Measurements from ENCODE around the gene CD53.
"Not testable (repeated sequence)": the region's sequence is repeated elsewhere in the genome, so short reads cannot be mapped to it uniquely, and the experiment has no call there.

CD53 gene, protein sequence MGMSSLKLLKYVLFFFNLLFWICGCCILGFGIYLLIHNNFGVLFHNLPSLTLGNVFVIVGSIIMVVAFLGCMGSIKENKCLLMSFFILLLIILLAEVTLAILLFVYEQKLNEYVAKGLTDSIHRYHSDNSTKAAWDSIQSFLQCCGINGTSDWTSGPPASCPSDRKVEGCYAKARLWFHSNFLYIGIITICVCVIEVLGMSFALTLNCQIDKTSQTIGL

GRCh38 chr1:110872745-110873720 is at the start of gene CD53:
Gene CD53, plus strand, starts transcription at chr1:110873148. Its CDS starts 18,261 bp downstream, at chr1:110891409.
- DNase-seq (ENCODE audit: insufficient read length, low spot score) (no peak), FAIRE-seq (no peak)

GRCh38 chr1:110824192-110824591 is 48.8 kb upstream of the CD53 start:
- no peak for DNase-seq (ENCODE audit: insufficient read length, low spot score)
- no peak for FAIRE-seq

DNA sequence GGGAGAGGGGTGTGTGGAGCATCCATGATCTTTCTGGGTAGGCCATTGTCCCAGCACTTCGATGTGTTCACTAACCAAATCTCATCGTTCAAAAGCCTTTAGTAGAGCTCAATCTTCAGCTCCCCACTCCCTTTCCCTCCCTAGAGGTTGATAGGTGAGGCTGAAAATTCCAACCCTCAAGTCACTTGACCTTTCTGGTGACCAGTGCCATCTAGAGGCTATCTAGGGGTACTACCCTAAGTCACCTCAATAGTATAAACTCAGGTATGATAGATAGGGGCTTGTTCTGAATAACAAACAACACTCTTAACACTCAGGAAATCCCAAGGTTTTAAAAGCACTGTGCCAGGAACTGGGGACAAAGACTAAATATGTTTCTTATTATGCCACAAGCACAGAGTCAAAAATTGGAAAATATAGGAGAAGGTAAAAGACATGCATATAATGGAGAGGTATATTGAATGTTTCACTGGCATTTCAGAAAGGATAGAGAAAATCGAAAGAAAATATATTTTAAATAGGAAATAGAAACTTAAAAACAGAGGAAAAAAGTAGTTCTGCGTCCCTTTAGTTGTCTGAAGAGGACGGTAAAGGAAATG is 42.9 kb upstream of the CD53 start:
- DNase-seq (ENCODE audit: insufficient read length, low spot score) (no peak), FAIRE-seq (no peak)

GRCh38 chr1:110833779-110834178 is 39.2 kb upstream of the CD53 start:
- DNase-seq (ENCODE audit: insufficient read length, low spot score); FAIRE-seq: not testable (repeated sequence)

GRCh38 chr1:110846861-110847260 is 26.1 kb upstream of the CD53 start:
- DNase-seq (ENCODE audit: insufficient read length, low spot score) (no peak), FAIRE-seq (no peak)

- FAIRE-seq = no peak
- DNase-seq (ENCODE audit: insufficient read length, low spot score) = no peak
Observed at GRCh38 chr1:110850145-110850544, 22.8 kb upstream of the CD53 start.

DNA sequence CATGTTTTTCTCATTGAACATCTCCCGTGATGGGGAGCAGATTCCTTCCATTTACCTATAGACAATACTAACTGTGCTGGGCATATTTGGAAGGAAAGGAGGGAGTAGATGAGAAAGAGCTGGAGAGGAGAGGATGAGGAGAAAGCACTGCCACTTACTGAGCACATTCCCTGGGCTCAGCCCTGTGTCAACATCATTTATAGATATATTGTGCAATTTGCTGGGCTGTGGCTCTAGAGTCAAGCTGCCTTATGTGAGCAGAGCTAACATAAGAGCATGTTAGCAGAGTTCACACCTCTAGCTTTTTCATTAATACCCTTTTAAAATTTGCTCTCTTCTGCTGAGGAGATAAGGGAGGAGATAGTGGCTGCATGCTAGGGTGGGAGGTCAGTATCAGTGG is 22.3 kb upstream of the CD53 start:
- DNase-seq (ENCODE audit: insufficient read length, low spot score) = no peak
- no peak for FAIRE-seq

- DNase-seq (ENCODE audit: insufficient read length, low spot score) (no peak), FAIRE-seq (no peak)
Observed at GRCh38 chr1:110853135-110853534, 19.8 kb upstream of the CD53 start.

GRCh38 chr1:110856410-110856809 is 16.5 kb upstream of the CD53 start:
- DNase-seq (ENCODE audit: insufficient read length, low spot score) (no peak), FAIRE-seq (no peak)

- no peak for FAIRE-seq
Observed at GRCh38 chr1:110857964-110858948, 14.7 kb upstream of the CD53 start.

DNA sequence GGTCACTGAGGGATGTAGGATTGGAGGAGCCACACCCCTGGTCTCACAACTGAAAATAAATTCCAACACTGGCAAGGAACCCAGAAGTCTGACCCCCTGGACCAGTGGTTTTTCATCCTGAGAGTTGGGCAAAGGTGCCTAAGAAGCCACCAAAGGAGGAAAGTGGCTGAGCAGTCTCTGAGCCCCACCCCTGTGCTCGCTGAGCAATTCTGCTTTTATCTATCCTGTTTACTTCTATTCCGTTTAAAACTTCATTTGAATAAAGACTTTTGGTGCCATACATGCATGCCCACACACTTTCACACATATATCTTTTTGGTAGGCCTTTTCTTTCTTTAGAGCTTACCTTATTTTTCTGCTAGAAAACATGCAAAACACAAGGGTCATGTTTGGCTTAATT is 13.9 kb upstream of the CD53 start:
- FAIRE-seq (no peak), DNase-seq (ENCODE audit: insufficient read length, low spot score) (no peak)

More at GRCh38 chr1:110857964-110858948, 14.7 kb upstream of the CD53 start:
- DNase-seq (ENCODE audit: insufficient read length, low spot score) = no peak

DNA sequence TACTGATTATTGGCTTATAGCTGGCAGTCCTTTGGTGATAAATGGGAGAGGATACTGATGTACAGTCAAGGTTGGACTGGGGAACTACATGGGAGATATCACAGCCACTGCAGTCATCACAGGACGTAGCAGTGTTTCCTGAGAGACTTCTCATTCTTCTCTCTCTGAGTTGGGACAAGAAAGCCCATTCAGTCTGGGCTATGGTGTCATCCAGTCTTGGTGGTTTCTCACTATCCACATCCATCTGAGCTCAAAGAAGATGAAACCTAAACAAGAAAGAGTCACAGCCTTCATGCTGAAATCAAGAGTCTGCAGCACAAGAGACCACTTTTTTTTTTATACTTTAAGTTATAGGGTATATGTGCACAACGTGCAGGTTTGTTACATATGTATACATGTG is 12.8 kb upstream of the CD53 start:
- DNase-seq (ENCODE audit: insufficient read length, low spot score) = no peak
- FAIRE-seq = no peak

GRCh38 chr1:110860620-110861019 is 12.3 kb upstream of the CD53 start:
- not testable (repeated sequence) for FAIRE-seq; DNase-seq (ENCODE audit: insufficient read length, low spot score)

DNA sequence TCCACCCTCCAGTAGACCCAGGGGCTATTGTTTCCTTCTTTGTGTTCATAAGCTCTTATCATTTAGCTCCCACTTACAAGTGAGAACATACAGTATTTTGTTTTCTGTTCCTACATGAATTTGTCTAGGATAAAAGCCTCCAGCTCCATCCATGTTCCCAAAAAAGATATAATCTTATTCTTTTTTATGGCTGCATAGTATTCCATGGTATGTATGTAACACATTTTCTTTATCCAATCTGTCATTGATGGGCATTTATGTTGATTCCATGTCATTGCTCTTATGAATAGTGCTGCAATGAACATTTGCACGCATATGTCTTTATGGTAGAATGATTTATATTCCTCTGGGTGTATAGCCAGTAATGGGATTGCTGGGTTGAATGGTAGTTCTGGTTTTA is 11.0 kb upstream of the CD53 start:
- DNase-seq (ENCODE audit: insufficient read length, low spot score); FAIRE-seq: not testable (repeated sequence)

- FAIRE-seq (no peak), DNase-seq (ENCODE audit: insufficient read length, low spot score) (no peak)
Observed at GRCh38 chr1:110864287-110864686, 8.7 kb upstream of the CD53 start.

GRCh38 chr1:110870721-110871388 is 2.1 kb upstream of the CD53 start:
- FAIRE-seq = no peak
- DNase-seq (ENCODE audit: insufficient read length, low spot score) = no peak

DNA sequence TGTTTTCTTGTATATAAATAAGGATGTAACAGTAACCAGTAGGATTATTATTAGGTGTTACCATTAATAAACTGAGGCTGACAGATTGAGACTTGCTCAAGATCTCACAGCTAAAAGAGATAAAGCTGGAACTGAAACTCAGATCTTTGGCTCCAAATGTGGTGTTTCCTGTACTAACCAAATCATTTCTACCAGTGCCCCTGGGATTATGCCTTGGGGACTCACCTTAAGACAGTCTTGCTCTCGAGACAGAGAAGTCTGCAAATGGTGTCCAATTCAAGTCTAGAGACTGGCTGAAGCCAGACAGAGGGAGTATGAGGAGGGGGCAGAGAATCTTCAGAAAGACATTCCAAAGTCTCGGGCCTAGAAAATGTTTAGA is 593 bp upstream of the CD53 start:
- DNase-seq (ENCODE audit: insufficient read length, low spot score) = no peak

GRCh38 chr1:110873856-110874255 is 908 bp downstream of the CD53 start:
- DNase-seq (ENCODE audit: insufficient read length, low spot score) (no peak), FAIRE-seq (no peak)

More for the DNA sequence above, 593 bp upstream of the CD53 start:
- no peak for FAIRE-seq

DNA sequence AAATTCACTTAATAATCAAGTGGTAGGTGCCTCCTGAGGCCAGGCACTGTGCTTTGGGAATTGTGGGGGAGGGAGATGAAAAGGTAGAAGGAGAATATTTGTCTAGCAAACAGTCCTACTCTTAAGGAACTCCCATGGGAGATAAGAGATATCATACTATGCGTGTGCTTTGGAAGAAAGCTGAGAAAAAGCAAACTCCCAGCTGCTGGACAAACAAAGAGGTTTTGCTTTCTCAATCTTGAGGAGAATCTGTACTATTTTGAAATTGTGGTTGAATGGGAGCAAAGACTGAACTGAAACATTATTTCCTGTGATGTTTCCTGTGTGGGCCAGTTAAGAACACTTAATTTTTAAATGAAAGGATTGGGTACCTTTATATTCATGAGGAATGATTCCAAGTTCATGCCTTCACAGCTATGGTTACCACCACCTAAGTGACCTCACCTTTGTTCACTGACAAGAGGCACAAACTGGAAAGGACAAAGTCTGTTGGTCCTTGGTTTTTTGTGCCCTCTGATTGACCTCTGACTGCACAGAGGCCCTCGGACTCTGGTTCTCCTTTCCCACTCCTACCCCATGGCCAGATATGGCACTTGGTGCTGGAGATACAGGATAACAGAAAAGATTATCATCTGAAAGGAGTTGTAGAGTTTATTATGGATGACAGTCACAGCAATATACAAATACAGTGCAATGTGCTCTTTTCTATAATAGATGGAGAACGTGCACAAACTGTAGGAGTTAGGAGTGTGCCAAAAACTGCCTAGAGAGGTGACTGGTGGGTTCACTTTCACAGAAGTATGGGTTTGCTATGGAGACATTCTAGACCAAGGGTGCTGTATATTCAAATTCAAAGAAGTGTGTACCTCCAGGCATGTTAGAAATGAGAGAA is 1.6 kb downstream of the CD53 start:
- DNase-seq (ENCODE audit: insufficient read length, low spot score) (no peak), FAIRE-seq (no peak)
